ENCODE measurements around the gene SLC15A1.

DNA sequence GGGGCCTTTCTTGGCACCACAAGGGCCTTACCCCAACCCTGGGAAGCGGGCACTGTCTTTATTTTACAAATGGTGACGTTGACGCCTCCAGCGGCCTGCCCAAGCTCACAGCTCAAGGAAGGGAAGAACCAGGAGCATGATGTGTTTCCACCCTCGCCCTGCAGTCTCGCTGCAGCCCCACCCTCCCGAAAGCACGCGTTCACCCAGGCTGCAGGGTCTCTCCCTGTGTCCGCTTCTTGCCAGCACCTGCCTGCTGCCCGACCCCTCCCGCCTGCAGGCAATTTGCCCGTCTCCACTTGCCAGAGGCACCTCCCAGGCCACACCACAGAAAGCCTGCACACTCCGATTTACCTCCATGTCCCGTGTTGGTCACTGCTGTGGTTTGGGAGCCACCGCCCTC, 76.6 kb downstream of the SLC15A1 start:
- TF ChIP-seq RAD21 (conservative IDR thresholded peaks at IDR 0.05) (no peak), MXI1 (conservative IDR thresholded peaks at IDR 0.05; ENCODE audit: poor library complexity, severe bottlenecking) (no peak), POLR2AphosphoS5 (IDR thresholded peaks at IDR 0.05) (no peak)
- TF ChIP-seq, protein P1, sequence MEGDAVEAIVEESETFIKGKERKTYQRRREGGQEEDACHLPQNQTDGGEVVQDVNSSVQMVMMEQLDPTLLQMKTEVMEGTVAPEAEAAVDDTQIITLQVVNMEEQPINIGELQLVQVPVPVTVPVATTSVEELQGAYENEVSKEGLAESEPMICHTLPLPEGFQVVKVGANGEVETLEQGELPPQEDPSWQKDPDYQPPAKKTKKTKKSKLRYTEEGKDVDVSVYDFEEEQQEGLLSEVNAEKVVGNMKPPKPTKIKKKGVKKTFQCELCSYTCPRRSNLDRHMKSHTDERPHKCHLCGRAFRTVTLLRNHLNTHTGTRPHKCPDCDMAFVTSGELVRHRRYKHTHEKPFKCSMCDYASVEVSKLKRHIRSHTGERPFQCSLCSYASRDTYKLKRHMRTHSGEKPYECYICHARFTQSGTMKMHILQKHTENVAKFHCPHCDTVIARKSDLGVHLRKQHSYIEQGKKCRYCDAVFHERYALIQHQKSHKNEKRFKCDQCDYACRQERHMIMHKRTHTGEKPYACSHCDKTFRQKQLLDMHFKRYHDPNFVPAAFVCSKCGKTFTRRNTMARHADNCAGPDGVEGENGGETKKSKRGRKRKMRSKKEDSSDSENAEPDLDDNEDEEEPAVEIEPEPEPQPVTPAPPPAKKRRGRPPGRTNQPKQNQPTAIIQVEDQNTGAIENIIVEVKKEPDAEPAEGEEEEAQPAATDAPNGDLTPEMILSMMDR (IDR thresholded peaks at IDR 0.05; ENCODE audit: poor library complexity, severe bottlenecking), result no peak

Data from neural cell (in vitro differentiated cells).